Mesenchymal stem cell (in vitro differentiated cells and primary cell): ENCODE results near the gene POLE3.
"Not testable (repeated sequence)": the region's sequence is repeated elsewhere in the genome, so short reads cannot be mapped to it uniquely, and the experiment has no call there.

Experiments used
- DNase-seq: peaks from one replicate; pipeline ENCODE4 v3.0.0-alpha.2; 2013
- H2AFZ ChIP-seq: one replicate; pipeline ENCODE4 v1.6.1; 2013; ENCODE audit warnings: low read depth, mild to moderate bottlenecking, control low read depth, inconsistent platforms, low read length, moderate library complexity
- H2AK5ac ChIP-seq: 2 replicates; pipeline ENCODE4 v1.6.1; 2013; ENCODE audit warnings: low read length, moderate library complexity, mild to moderate bottlenecking, inconsistent platforms; ENCODE audit not compliant: severe bottlenecking
- H2BK120ac ChIP-seq: one replicate; pipeline ENCODE4 v1.6.1; 2013; ENCODE audit warnings: low read depth, mild to moderate bottlenecking, inconsistent platforms, low read length, moderate library complexity
- H2BK12ac ChIP-seq, 2 experiments: one replicate each; pipeline ENCODE4 v1.6.1; 2013; ENCODE audit warnings: inconsistent platforms in 2 of 2, low read length in 2 of 2, mild to moderate bottlenecking in 2 of 2, moderate library complexity in 2 of 2, control low read depth in 1 of 2
- H2BK15ac ChIP-seq: one replicate; pipeline ENCODE4 v1.6.1; 2013; ENCODE audit warnings: mild to moderate bottlenecking, low read depth, inconsistent platforms; ENCODE audit not compliant: poor library complexity, severe bottlenecking
- H2BK5ac ChIP-seq: 2 replicates; pipeline ENCODE4 v1.6.1; 2013; ENCODE audit warnings: low read depth, mild to moderate bottlenecking, low read length, control low read depth, inconsistent platforms; ENCODE audit not compliant: poor library complexity, severe bottlenecking
- H3K14ac ChIP-seq, 2 experiments: one replicate each; pipeline ENCODE4 v1.6.1; 2013; ENCODE audit warnings: inconsistent platforms in 2 of 2, low read length in 2 of 2, control low read depth in 1 of 2, mild to moderate bottlenecking in 1 of 2, moderate library complexity in 1 of 2
- H3K18ac ChIP-seq, 2 experiments: one replicate each; pipeline ENCODE4 v1.6.1; 2013; ENCODE audit warnings: inconsistent platforms in 2 of 2, low read length in 2 of 2, control low read depth in 1 of 2, low read depth in 1 of 2, mild to moderate bottlenecking in 1 of 2
- H3K23ac ChIP-seq, 2 experiments: one replicate each; pipeline ENCODE4 v1.6.1; 2013; ENCODE audit warnings: inconsistent platforms in 2 of 2, low read length in 2 of 2, mild to moderate bottlenecking in 2 of 2, moderate library complexity in 2 of 2, control low read depth in 1 of 2
- H3K27ac ChIP-seq: 2 replicates; pipeline ENCODE4 v1.5.1; 2013; ENCODE audit warnings: mild to moderate bottlenecking, moderate library complexity, low read length, control low read depth, inconsistent platforms; ENCODE audit not compliant: poor library complexity, severe bottlenecking
- H3K27me3 ChIP-seq, 2 experiments: 2 replicates each; pipeline versions ENCODE4 v1.6.1 to v1.7.0; 2013; ENCODE audit warnings: low read length in 2 of 2, mild to moderate bottlenecking in 2 of 2, moderate library complexity in 2 of 2, control low read depth in 1 of 2, inconsistent platforms in 1 of 2; ENCODE audit not compliant: control insufficient read depth in 1 of 2, insufficient read depth in 1 of 2
- H3K36me3 ChIP-seq, 2 experiments: 2 replicates each; pipeline versions ENCODE4 v1.6.1 to v1.7.0; 2013; ENCODE audit warnings: low read length in 2 of 2, control low read depth in 1 of 2, inconsistent platforms in 1 of 2, low read depth in 1 of 2, mild to moderate bottlenecking in 1 of 2; ENCODE audit not compliant: insufficient read depth in 2 of 2, control insufficient read depth in 1 of 2
- H3K4ac ChIP-seq, 2 experiments: one replicate each; pipeline ENCODE4 v1.6.1; 2013; ENCODE audit warnings: inconsistent platforms in 2 of 2, low read length in 2 of 2, mild to moderate bottlenecking in 2 of 2, moderate library complexity in 2 of 2, control low read depth in 1 of 2, low read depth in 1 of 2
- H3K4me1 ChIP-seq: 2 replicates; pipeline ENCODE4 v1.6.1; 2013; ENCODE audit warnings: low read depth, low read length, control low read depth; ENCODE audit not compliant: control insufficient read depth, insufficient read depth
- H3K4me2 ChIP-seq: 2 replicates; pipeline ENCODE4 v1.6.1; 2013; ENCODE audit warnings: low read length, mild to moderate bottlenecking, inconsistent platforms; ENCODE audit not compliant: poor library complexity, severe bottlenecking
- H3K4me3 ChIP-seq, 2 experiments: 2 replicates each; pipeline versions ENCODE4 v1.5.1 to v1.7.0; 2013; ENCODE audit warnings: low read length in 2 of 2, mild to moderate bottlenecking in 2 of 2, control low read depth in 1 of 2, low read depth in 1 of 2; ENCODE audit not compliant: insufficient read depth in 1 of 2
- H3K79me1 ChIP-seq: replicated peaks from 2 replicates; pipeline ENCODE4 v1.6.1; 2013; ENCODE audit warnings: mild to moderate bottlenecking, control low read depth, low read length, inconsistent platforms; ENCODE audit not compliant: poor library complexity, severe bottlenecking
- H3K9ac ChIP-seq: 2 replicates; pipeline ENCODE4 v1.7.0; 2013; ENCODE audit warnings: mild to moderate bottlenecking, low read length, moderate library complexity
- H3K9me3 ChIP-seq: 2 replicates; pipeline ENCODE4 v1.7.0; 2013; ENCODE audit warnings: mild to moderate bottlenecking, low read length; ENCODE audit not compliant: control insufficient read depth
- H4K8ac ChIP-seq: one replicate; pipeline ENCODE4 v1.6.1; 2013; ENCODE audit warnings: inconsistent platforms, mild to moderate bottlenecking, low read length, moderate library complexity
- H4K91ac ChIP-seq: one replicate; pipeline ENCODE4 v1.6.1; 2013; ENCODE audit warnings: mild to moderate bottlenecking, low read length, inconsistent platforms
- WGBS: methylation state at CpG from one replicate; pipeline ENCODE4 v1.1.7; 2013; ENCODE audit warnings: mixed read lengths; 5-methylcytosine and 5-hydroxymethylcytosine counted together

POLE3 gene

DNA sequence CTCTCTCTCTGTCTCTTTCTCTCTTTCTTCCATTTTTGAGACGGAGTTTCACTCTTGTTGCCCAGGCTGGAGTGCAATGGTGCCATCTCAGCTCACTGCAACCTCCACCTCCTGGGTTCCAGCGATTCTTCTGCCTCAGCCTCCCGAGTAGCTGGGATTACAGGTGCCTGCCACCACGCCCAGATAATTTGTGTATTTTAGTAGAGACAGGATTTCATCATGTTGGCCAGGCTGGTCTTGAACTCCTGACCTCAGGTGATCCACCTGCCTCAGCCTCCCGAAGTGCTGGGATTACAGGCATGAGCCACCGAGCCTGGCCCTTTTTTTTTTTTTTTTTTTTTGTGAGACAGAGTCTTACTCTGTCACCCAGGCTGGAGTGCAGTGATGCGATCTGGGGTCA lies 29.0 kb downstream of the POLE3 start:
- DNase-seq, H3K4me1 ChIP-seq, H3K4ac ChIP-seq, H3K14ac ChIP-seq, H4K8ac ChIP-seq, H4K91ac ChIP-seq, H3K9me3 ChIP-seq, H3K18ac ChIP-seq, H3K27ac ChIP-seq, H2AK5ac ChIP-seq, H3K79me1 ChIP-seq, H3K27me3 ChIP-seq, H3K9ac ChIP-seq, H3K4me2 ChIP-seq, H3K4me3 ChIP-seq, H2BK5ac ChIP-seq, H2BK15ac ChIP-seq, H2BK12ac ChIP-seq, H3K36me3 ChIP-seq, H3K23ac ChIP-seq, H2AFZ ChIP-seq, H2BK120ac ChIP-seq: not testable (repeated sequence)
- WGBS: 85% methylated on average over 6 of the region's 7 CpGs

DNA sequence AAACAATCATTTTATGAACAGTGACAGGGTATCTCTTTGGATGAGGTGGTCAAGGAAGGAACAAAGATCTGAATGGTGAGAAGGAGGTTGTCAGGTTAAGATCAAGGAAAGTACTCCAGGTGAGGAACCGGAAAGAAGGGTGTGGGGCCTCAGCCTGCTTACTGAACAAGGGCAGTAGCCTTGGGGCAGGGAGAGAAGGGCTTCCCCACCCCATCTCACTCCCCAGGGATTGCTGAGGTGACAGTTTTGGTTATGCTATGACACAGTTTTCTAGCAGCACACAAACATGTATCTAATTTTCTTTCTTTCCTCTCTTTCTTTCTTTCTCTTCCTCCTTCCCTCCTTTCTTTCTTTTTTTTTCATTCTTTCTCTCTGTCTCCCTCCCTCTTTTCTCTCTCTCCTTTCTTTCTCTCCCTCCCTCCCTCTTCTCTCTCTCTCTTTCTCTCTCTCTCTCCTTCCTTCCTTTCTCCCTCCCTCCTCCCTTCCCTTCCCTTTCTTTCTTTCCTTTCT lies 29.6 kb downstream of the POLE3 start:
- no peak overlapping the region for H4K8ac ChIP-seq
- H2AK5ac ChIP-seq: no peak overlapping the region
- H3K4ac ChIP-seq: no peak overlapping the region
- no peak overlapping the region for H3K27ac ChIP-seq
- no peak overlapping the region for H2BK120ac ChIP-seq
- no peak overlapping the region for H2BK15ac ChIP-seq
- H3K9ac ChIP-seq: no peak overlapping the region
- no peak overlapping the region for H2AFZ ChIP-seq
- H3K79me1 ChIP-seq: no peaks in the 10 kb centered on the region
- H3K27me3 ChIP-seq: no peaks in the 10 kb centered on the region
- no peak overlapping the region for H2BK12ac ChIP-seq
- H3K23ac ChIP-seq: no peak overlapping the region
- H3K4me1 ChIP-seq: peaks cover 3% of the 10 kb centered on the region
- 80% methylated on average over 1 of the region's 1 CpG for whole genome bisulfite sequencing
- no peak overlapping the region for H2BK5ac ChIP-seq
- H3K9me3 ChIP-seq: no peaks in the 10 kb centered on the region
- no peak for DNase-seq
- no peak overlapping the region for H3K14ac ChIP-seq
- H3K4me2 ChIP-seq: no peak overlapping the region
- no peak overlapping the region for H3K18ac ChIP-seq
- no peak overlapping the region for H3K4me3 ChIP-seq
- peaks cover 0 to 4% of the 10 kb centered on the region in 2 experiments for H3K36me3 ChIP-seq
- H4K91ac ChIP-seq: no peak overlapping the region

DNA sequence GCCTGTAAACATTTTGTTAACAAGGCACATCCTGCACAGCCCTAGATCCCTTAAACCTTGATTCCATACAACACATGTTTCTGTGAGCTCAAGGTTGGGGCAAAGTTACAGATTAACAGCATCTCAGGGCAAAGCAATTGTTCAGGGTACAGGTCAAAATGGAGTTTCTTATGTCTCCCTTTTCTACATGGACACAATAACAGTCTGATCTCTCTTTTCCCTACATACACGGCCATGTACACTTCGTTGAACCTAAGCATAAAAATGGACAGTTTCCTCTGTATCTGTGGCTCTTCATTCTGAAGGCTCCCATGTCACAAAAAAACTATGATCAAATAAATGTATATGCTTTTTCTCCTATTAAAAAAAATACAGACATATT lies 30.7 kb downstream of the POLE3 start:
- not testable (repeated sequence) for H3K23ac ChIP-seq, H2AK5ac ChIP-seq, H3K36me3 ChIP-seq, H3K4me2 ChIP-seq, H3K9ac ChIP-seq, H3K4ac ChIP-seq, H2AFZ ChIP-seq, H3K4me1 ChIP-seq, H3K27ac ChIP-seq, H4K8ac ChIP-seq, H2BK5ac ChIP-seq, H2BK120ac ChIP-seq, H4K91ac ChIP-seq, H3K9me3 ChIP-seq, H2BK12ac ChIP-seq, H3K14ac ChIP-seq, H3K27me3 ChIP-seq, H3K79me1 ChIP-seq, H2BK15ac ChIP-seq, H3K18ac ChIP-seq, H3K4me3 ChIP-seq, DNase-seq
- 86% methylated on average over 2 of the region's 2 CpGs for WGBS

DNA sequence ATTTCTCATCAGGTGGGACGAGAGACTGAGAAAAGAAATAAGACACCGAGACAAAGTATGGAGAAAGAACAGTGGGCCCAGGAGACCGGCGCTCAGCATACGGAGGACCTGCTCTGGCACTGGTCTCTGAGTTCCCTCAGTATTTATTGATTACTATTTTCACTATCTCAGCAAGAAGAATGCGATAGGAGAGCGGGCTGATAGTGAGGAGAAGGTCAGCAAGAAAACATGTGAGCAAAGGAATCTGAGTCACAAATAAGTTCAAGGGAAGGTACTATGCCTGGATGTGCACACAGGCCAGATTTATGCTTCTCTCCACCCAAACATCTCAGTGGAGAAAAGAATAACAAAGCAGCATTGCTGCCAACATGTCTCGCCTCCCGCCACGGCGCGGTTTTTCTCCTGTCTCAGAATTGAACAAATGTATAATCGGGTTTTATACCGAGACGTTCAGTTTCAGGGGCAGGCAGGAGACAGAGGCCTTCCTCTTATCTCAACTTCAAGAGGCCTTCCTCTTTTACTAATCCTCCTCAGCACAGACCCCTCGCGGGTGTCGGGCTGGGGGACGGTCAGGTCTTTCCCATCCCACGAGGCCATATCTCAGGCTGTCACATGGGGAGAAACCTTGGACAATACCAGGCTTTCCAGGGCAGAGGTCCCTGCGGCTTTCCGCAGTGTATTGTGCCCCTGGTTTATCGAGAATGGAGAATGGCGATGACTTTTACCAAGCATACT lies 31.2 kb downstream of the POLE3 start:
- not testable (repeated sequence) for H4K8ac ChIP-seq, H2BK120ac ChIP-seq, H3K4me2 ChIP-seq, H3K27ac ChIP-seq, H3K79me1 ChIP-seq, H3K36me3 ChIP-seq, DNase-seq, H3K27me3 ChIP-seq, H2AFZ ChIP-seq, H2BK5ac ChIP-seq, H2AK5ac ChIP-seq, H3K14ac ChIP-seq, H2BK15ac ChIP-seq, H3K9me3 ChIP-seq, H3K23ac ChIP-seq, H3K4me1 ChIP-seq, H3K9ac ChIP-seq, H3K4me3 ChIP-seq, H4K91ac ChIP-seq, H3K4ac ChIP-seq, H3K18ac ChIP-seq, H2BK12ac ChIP-seq
- 65% methylated on average over 20 of the region's 24 CpGs for WGBS
